LNCAP (cell line): Measurements from ENCODE around the gene SHFL.

Source experiments
- CTCF ChIP-seq: fragments of 450-650 bp; IDR thresholded peaks from 2 replicates; pipeline ENCODE4 v1.5.1; 2017; ENCODE audit warnings: mild to moderate bottlenecking

Gene SHFL

GRCh38 chr19:10076535-10076934 lies 9.6 kb upstream of the SHFL start:
- TF ChIP-seq CTCF: no peak

DNA sequence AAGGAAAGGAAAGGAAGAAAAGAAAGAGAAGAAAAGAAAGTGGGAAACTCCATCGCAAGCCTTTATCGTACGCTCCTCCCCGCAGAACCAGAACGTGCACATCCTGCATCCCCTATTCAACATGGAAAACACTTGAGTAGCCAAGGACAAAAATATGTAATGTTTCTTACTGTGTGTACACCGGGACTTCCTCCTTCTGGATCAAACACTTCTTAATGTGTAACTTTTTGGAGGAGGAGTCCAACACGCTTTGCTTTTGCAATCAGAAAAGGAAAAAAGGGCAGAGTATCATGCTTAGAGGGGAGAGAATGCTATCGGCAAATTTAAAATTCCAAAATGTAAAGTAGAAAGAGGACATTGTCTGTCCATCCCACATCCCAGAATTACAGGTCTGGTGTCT lies 7.8 kb upstream of the SHFL start:
- TF ChIP-seq CTCF: no peak

- TF ChIP-seq CTCF: no peak
Measured at GRCh38 chr19:10079031-10079453, 7.1 kb upstream of the SHFL start.

DNA sequence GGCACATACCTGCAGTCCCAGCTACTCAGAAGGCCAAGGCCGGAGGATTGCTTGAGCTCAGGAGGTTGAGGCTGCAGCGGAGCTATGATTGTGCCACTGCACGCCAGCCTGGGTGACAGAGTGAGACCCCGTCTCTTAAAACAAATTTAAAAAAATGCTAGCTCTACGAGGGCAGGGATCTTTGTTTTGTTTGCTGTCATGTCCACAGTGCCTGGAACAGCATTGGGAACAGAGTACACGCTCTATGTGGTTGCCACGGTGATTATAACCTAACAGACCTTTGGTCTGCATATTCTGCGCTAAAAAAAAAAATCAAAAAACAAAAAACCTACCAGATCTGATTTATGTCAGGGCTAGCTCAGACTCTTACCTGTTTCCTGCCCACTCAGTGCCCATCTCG lies 2.2 kb upstream of the SHFL start:
- TF ChIP-seq CTCF: no peak

- no peak for TF ChIP-seq CTCF
Measured at GRCh38 chr19:10084803-10085202, 1.3 kb upstream of the SHFL start.

DNA sequence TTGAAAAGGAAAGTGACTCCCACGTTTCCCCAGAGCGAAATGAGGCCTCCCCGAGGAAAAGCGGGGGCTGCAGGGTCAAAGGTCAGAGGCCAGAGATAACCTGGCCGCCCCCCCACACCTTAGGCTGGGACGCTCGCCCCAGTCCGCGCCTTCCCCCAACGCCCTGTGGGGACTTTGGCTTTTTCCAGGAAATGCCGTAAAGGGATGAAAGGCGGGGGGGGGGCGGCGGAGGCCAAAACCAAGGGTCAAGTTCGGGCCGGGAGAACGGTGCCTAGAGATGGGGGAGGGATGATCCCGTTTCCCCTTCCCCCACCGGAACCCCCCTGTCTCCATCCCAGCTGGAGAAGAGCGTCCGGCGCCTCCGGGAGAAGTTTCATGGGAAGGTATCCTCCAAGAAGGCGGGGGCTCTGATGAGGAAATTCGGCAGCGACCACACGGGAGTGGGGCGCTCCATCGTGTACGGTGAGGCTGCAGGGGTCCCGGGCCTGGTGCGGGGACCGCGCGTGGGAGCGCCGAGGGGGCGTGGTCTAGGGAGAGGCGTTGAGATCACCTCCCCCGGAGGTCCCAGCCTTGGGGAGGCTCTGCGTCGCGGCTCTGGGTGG lies 575 bp downstream of the SHFL start:
- no peak for TF ChIP-seq CTCF

GRCh38 chr19:10087296-10088061 lies 1.4 kb downstream of the SHFL start:
- no peak for TF ChIP-seq CTCF
